ENCODE measurements around the gene CCDC90B. TPM values are rescaled to one million over a fixed set of nuclear protein-coding genes. Genes with fewer than 3 reads are reported as not detected.
A peak's percentile ranks its signal among the peaks of the same experiment; 100 is the strongest.

Gene CCDC90B
- total and polyA plus RNA-seq, 2 of the 13 experiments (the other 11 are each of a cell fraction or from before 2014, with no cell fraction given), result 17.1 to 46.1 TPM

DNA sequence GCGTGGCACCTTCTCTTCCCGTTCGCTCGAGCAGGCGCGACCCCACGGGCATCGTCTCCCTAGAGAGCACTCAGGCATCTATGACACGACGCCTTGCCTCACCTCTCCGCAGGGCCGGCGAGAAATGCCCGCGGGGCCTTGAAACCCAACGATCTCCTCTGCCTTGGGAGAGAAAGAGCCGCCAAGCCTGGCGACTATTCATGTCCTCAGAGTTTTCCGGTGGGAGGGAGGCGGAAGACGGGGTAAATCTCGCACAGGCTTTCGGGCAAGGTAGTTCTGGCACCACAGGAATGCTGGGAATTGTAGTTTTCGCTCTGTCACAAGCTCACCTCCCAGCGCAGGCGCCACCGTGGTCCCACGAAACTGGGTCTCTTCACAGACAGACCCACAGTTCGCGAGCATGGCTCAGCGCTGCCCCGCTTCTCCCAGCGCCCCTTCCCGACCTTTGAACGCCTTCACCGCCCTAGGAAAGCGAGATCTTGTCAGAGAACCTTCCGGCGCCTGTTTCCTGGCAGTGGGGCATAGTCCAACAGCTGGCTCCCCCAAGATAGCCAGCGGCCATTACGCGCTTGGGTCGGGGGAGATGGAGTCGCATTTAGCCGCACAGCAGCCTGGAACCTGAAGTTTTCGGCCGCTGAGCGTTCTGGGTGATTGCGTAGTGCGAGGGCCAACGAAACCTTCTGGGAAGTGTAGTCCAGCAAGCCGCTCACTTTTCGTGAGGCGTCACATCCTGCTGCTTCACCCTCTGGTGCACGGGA lies at the start of gene CCDC90B (continued):
- TF ChIP-seq, protein P1, sequence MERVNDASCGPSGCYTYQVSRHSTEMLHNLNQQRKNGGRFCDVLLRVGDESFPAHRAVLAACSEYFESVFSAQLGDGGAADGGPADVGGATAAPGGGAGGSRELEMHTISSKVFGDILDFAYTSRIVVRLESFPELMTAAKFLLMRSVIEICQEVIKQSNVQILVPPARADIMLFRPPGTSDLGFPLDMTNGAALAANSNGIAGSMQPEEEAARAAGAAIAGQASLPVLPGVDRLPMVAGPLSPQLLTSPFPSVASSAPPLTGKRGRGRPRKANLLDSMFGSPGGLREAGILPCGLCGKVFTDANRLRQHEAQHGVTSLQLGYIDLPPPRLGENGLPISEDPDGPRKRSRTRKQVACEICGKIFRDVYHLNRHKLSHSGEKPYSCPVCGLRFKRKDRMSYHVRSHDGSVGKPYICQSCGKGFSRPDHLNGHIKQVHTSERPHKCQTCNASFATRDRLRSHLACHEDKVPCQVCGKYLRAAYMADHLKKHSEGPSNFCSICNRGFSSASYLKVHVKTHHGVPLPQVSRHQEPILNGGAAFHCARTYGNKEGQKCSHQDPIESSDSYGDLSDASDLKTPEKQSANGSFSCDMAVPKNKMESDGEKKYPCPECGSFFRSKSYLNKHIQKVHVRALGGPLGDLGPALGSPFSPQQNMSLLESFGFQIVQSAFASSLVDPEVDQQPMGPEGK (CRISPR knock-in tag; IDR thresholded peaks at IDR 0.05), result peak; percentile 49
- TF ChIP-seq RAD51 (IDR thresholded peaks at IDR 0.05; ENCODE audit: borderline replicate concordance), result no peak
- no peak for TF ChIP-seq ZNF138 (CRISPR knock-in tag; IDR thresholded peaks at IDR 0.05; ENCODE audit: low read depth)
- no peak for TF ChIP-seq IKZF1 (IDR thresholded peaks at IDR 0.05)
- TF ChIP-seq ZNF839 (CRISPR knock-in tag; IDR thresholded peaks at IDR 0.05; ENCODE audit: borderline replicate concordance), result no peak
- 0 out of 2 replicates have a peak, but pooled peaks have one; percentile 49 for TF ChIP-seq FOXC1 (CRISPR knock-in tag; IDR thresholded peaks at IDR 0.05; ENCODE audit: borderline replicate concordance)
- TF ChIP-seq, protein P2, sequence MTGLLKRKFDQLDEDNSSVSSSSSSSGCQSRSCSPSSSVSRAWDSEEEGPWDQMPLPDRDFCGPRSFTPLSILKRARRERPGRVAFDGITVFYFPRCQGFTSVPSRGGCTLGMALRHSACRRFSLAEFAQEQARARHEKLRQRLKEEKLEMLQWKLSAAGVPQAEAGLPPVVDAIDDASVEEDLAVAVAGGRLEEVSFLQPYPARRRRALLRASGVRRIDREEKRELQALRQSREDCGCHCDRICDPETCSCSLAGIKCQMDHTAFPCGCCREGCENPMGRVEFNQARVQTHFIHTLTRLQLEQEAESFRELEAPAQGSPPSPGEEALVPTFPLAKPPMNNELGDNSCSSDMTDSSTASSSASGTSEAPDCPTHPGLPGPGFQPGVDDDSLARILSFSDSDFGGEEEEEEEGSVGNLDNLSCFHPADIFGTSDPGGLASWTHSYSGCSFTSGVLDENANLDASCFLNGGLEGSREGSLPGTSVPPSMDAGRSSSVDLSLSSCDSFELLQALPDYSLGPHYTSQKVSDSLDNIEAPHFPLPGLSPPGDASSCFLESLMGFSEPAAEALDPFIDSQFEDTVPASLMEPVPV (CRISPR knock-in tag; IDR thresholded peaks at IDR 0.05), result no peak; the same call in 1 of the 2 replicates
- TF ChIP-seq RFX1 (IDR thresholded peaks at IDR 0.05), result no peak
- TF ChIP-seq, protein P3, sequence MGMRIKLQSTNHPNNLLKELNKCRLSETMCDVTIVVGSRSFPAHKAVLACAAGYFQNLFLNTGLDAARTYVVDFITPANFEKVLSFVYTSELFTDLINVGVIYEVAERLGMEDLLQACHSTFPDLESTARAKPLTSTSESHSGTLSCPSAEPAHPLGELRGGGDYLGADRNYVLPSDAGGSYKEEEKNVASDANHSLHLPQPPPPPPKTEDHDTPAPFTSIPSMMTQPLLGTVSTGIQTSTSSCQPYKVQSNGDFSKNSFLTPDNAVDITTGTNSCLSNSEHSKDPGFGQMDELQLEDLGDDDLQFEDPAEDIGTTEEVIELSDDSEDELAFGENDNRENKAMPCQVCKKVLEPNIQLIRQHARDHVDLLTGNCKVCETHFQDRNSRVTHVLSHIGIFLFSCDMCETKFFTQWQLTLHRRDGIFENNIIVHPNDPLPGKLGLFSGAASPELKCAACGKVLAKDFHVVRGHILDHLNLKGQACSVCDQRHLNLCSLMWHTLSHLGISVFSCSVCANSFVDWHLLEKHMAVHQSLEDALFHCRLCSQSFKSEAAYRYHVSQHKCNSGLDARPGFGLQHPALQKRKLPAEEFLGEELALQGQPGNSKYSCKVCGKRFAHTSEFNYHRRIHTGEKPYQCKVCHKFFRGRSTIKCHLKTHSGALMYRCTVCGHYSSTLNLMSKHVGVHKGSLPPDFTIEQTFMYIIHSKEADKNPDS (CRISPR knock-in tag; IDR thresholded peaks at IDR 0.05), result no peak
- TF ChIP-seq, protein P4, sequence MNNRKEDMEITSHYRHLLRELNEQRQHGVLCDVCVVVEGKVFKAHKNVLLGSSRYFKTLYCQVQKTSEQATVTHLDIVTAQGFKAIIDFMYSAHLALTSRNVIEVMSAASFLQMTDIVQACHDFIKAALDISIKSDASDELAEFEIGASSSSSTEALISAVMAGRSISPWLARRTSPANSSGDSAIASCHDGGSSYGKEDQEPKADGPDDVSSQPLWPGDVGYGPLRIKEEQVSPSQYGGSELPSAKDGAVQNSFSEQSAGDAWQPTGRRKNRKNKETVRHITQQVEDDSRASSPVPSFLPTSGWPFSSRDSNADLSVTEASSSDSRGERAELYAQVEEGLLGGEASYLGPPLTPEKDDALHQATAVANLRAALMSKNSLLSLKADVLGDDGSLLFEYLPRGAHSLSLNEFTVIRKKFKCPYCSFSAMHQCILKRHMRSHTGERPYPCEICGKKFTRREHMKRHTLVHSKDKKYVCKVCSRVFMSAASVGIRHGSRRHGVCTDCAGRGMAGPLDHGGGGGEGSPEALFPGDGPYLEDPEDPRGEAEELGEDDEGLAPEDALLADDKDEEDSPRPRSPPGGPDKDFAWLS (CRISPR knock-in tag; IDR thresholded peaks at IDR 0.05; ENCODE audit: borderline replicate concordance), result no peak
- TF ChIP-seq TGIF2 (CRISPR knock-in tag; IDR thresholded peaks at IDR 0.05), result no peak
- TF ChIP-seq NCOA2 (CRISPR knock-in tag; IDR thresholded peaks at IDR 0.05), result peak; percentile 23; the same call in 1 of the 2 replicates
- TF ChIP-seq ATF7 (IDR thresholded peaks at IDR 0.05), result peak; percentile 39; the same call in 1 of the 2 replicates
- TF ChIP-seq ATF7 (CRISPR knock-in tag; IDR thresholded peaks at IDR 0.05), result peak; percentile 87
- TF ChIP-seq, protein P5, sequence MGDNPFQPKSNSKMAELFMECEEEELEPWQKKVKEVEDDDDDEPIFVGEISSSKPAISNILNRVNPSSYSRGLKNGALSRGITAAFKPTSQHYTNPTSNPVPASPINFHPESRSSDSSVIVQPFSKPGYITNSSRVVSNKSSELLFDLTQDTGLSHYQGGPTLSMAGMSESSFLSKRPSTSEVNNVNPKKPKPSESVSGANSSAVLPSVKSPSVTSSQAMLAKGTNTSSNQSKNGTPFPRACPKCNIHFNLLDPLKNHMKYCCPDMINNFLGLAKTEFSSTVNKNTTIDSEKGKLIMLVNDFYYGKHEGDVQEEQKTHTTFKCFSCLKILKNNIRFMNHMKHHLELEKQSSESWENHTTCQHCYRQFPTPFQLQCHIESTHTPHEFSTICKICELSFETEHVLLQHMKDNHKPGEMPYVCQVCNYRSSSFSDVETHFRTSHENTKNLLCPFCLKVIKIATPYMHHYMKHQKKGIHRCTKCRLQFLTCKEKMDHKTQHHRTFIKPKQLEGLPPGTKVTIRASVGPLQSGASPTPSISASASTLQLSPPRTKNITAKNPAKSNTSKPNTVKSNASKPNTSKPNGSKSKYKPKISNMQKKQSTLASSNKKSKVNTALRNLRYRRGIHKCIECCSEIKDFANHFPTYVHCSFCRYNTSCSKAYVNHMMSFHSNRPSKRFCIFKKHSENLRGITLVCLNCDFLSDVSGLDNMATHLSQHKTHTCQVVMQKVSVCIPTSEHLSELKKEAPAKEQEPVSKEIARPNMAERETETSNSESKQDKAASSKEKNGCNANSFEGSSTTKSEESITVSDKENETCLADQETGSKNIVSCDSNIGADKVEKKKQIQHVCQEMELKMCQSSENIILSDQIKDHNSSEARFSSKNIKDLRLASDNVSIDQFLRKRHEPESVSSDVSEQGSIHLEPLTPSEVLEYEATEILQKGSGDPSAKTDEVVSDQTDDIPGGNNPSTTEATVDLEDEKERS (CRISPR knock-in tag; IDR thresholded peaks at IDR 0.05), result peak; percentile 92
- TF ChIP-seq, protein P6, sequence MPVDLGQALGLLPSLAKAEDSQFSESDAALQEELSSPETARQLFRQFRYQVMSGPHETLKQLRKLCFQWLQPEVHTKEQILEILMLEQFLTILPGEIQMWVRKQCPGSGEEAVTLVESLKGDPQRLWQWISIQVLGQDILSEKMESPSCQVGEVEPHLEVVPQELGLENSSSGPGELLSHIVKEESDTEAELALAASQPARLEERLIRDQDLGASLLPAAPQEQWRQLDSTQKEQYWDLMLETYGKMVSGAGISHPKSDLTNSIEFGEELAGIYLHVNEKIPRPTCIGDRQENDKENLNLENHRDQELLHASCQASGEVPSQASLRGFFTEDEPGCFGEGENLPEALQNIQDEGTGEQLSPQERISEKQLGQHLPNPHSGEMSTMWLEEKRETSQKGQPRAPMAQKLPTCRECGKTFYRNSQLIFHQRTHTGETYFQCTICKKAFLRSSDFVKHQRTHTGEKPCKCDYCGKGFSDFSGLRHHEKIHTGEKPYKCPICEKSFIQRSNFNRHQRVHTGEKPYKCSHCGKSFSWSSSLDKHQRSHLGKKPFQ (CRISPR knock-in tag; IDR thresholded peaks at IDR 0.05; ENCODE audit: insufficient replicate concordance), result peak; percentile 20

Data from HepG2 (cell line).